OCI-LY1 (cell line): ENCODE data around the gene KCNJ12.

ENCODE experiments used
- H2AFZ ChIP-seq: fragments of 200-600 bp; sonication (generic), shearing (Covaris generic); 2 replicates; pipeline ENCODE4 v1.6.0; 2014; ENCODE audit warnings: antibody characterized with exemption, mild to moderate bottlenecking, low read length
- H3F3A ChIP-seq: fragments of 200-600 bp; sonication (generic), shearing (Covaris generic); 2 replicates; pipeline ENCODE4 v1.6.0; 2014; ENCODE audit warnings: mild to moderate bottlenecking, antibody characterized with exemption, low read length, moderate library complexity; ENCODE audit not compliant: insufficient read depth
- H3K27ac ChIP-seq: fragments of 200-600 bp; sonication (generic); 2 replicates; pipeline ENCODE4 v1.5.1; 2014; ENCODE audit warnings: low read length, mixed run types, mild to moderate bottlenecking, low read depth; ENCODE audit not compliant: poor library complexity, severe bottlenecking
- H3K27me3 ChIP-seq: fragments of 200-600 bp; sonication (generic); 2 replicates; pipeline ENCODE4 v1.6.0; 2014; ENCODE audit warnings: antibody characterized with exemption, mild to moderate bottlenecking, low read length, moderate library complexity; ENCODE audit not compliant: insufficient read depth
- H3K36me3 ChIP-seq: fragments of 200-600 bp; sonication (generic); 2 replicates; pipeline ENCODE4 v1.6.1; 2014; ENCODE audit warnings: mild to moderate bottlenecking, antibody characterized with exemption, low read length, moderate library complexity, mixed read lengths; ENCODE audit not compliant: insufficient read depth
- H3K4me1 ChIP-seq: fragments of 200-600 bp; sonication (generic); 2 replicates; pipeline ENCODE4 v1.5.1; 2014; ENCODE audit warnings: mild to moderate bottlenecking, low read length, moderate library complexity; ENCODE audit not compliant: insufficient read depth, severe bottlenecking
- H3K4me2 ChIP-seq: fragments of 200-600 bp; sonication (generic), shearing (Covaris generic); 2 replicates; pipeline ENCODE4 v1.6.1; 2014; ENCODE audit warnings: low read length
- H3K4me3 ChIP-seq: fragments of 200-600 bp; sonication (generic); 2 replicates; pipeline ENCODE4 v1.5.1; 2014; ENCODE audit warnings: low read length, low read depth, mild to moderate bottlenecking, mixed read lengths; ENCODE audit not compliant: poor library complexity, severe bottlenecking
- H3K79me2 ChIP-seq: fragments of 200-600 bp; shearing (Covaris generic); 2 replicates; pipeline ENCODE4 v1.6.1; 2016; ENCODE audit warnings: mixed run types, low read length, mixed read lengths; ENCODE audit not compliant: insufficient read depth
- H3K9ac ChIP-seq: fragments of 200-600 bp; sonication (generic), shearing (Covaris generic); 2 replicates; pipeline ENCODE4 v1.6.1; 2014; ENCODE audit warnings: mild to moderate bottlenecking, low read length, mixed read lengths
- H3K9me2 ChIP-seq: fragments of 200-600 bp; sonication (generic), shearing (Covaris generic); 2 replicates; pipeline ENCODE4 v1.6.1; 2014; ENCODE audit warnings: low read depth, mild to moderate bottlenecking, low read length, mixed read lengths
- H3K9me3 ChIP-seq: fragments of 200-600 bp; shearing (Covaris generic); 2 replicates; pipeline ENCODE4 v1.6.1; 2014; ENCODE audit warnings: low read length, mixed read lengths
- H4K20me1 ChIP-seq: fragments of 200-600 bp; sonication (generic), shearing (Covaris generic); 2 replicates; pipeline ENCODE4 v1.6.0; 2016; ENCODE audit warnings: mild to moderate bottlenecking, low read length; ENCODE audit not compliant: insufficient read depth
- CTCF ChIP-seq: fragments of 200-600 bp; sonication (generic), shearing (Covaris generic); IDR thresholded peaks from 2 replicates; pipeline ENCODE4 v1.5.1; 2017; ENCODE audit warnings: mild to moderate bottlenecking, antibody characterized with exemption, low read length, moderate library complexity, mixed read lengths
- EZH2 ChIP-seq: fragments of 200-600 bp; sonication (generic), shearing (Covaris generic); IDR thresholded peaks from 2 replicates; pipeline ENCODE4 v1.8.0; 2017; ENCODE audit warnings: borderline replicate concordance, mixed run types, mild to moderate bottlenecking, antibody characterized with exemption, low read length, moderate library complexity, mixed read lengths

KCNJ12 gene

DNA sequence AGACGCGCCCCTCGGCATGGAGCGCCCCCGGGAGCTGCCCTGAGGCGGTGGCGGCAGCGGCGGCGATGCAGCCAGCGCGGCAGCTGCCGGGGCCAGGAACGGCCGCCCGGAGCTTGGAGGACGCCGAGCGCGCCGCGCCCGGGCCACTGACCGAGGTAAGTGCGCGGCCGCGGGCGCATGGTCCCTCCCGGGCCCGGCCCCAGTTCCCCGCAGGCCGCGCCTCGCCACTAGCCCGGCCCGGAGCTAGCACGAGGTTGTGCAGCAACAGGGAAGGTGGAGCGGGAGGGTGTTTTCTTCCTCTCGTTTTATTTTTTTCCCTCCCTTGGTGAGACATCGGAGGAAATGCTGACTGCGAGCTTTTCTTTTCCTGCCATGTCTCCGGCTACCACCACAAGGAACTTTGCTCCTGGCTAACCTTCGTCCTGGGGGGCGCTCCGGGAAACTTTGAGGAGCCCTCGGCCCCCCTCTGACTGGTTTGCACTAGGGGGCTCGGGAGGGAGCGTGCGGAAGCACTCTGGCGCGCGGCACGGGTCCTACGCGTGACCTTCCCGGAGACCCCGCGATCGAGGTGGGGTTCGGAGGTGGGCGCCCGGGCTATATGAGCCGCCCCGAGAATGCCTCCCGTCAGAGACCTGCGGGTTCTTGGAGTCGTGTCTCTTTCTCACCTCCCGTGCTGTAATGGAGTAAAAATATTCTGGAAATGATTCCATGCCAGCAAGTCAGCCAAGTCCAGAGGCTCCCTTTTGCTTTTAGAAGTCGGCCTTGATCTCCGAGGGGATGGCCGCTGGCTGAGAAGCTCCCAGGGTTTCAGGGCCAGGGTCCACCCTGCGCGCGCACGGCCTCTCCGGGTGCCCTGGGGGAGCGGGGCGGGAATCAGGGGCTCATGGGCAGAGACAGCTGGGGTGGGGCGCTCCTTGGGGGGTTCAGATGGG is 868 bp downstream of the KCNJ12 start:
- no peak overlapping the region for H2AFZ ChIP-seq
- no peaks in the 10 kb centered on the region for H3K36me3 ChIP-seq
- no peak overlapping the region for H3K4me3 ChIP-seq
- no peaks in the 10 kb centered on the region for H3K9me2 ChIP-seq
- no peaks in the 10 kb centered on the region for H3K79me2 ChIP-seq
- H3K4me2 ChIP-seq = no peak overlapping the region
- no peak for TF ChIP-seq CTCF
- no peak for TF ChIP-seq EZH2
- no peaks in the 10 kb centered on the region for H3K9me3 ChIP-seq
- H4K20me1 ChIP-seq = no peaks in the 10 kb centered on the region
- H3K4me1 ChIP-seq = no peaks in the 10 kb centered on the region
- H3K27ac ChIP-seq = no peak overlapping the region
- H3K27me3 ChIP-seq = no peaks in the 10 kb centered on the region
- H3F3A ChIP-seq = no peaks in the 10 kb centered on the region
- H3K9ac ChIP-seq = no peak overlapping the region

- Histone ChIP-seq H2AFZ (no peak overlapping the region), H3K4me2 (no peak overlapping the region), H3K27me3 (no peaks in the 10 kb centered on the region), H3K9ac (no peak overlapping the region), H3K4me1 (no peaks in the 10 kb centered on the region), H3K9me3 (no peaks in the 10 kb centered on the region), H3K79me2 (no peaks in the 10 kb centered on the region), H3F3A (no peaks in the 10 kb centered on the region), H3K27ac (no peak overlapping the region), H3K4me3 (no peak overlapping the region), H3K9me2 (no peaks in the 10 kb centered on the region), H3K36me3 (no peaks in the 10 kb centered on the region), H4K20me1 (no peaks in the 10 kb centered on the region)
- no peak for TF ChIP-seq CTCF
- TF ChIP-seq EZH2 = no peak
Observed at GRCh38 chr17:21377705-21378396, 1.7 kb downstream of the KCNJ12 start.

DNA sequence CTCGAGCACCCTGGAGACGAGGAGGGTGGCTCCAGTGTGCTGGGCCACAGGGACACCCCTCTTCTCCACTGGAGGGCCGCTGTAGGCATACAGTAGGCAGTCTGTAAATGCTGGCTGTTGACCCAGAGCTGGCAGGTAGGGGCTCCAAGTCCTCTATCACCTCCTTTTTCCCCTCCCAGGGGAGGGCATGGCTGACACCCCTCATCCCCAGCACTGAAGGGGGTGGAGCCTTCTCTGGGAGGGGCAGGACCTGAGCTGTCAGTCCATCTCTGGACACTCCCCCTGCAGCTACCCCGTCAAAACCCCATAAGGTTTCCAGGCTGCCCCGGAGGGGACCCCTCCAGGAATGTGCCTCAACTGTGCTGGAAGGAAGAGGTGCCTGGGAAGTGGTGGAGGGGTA is 2.4 kb downstream of the KCNJ12 start:
- H3K36me3 ChIP-seq = no peaks in the 10 kb centered on the region
- TF ChIP-seq CTCF = no peak
- no peak for TF ChIP-seq EZH2
- no peaks in the 10 kb centered on the region for H3K9me2 ChIP-seq
- H3K4me2 ChIP-seq = no peak overlapping the region
- no peaks in the 10 kb centered on the region for H3K4me1 ChIP-seq
- no peak overlapping the region for H3K9ac ChIP-seq
- H3K4me3 ChIP-seq = no peak overlapping the region
- H3K27ac ChIP-seq = no peak overlapping the region
- no peaks in the 10 kb centered on the region for H3K79me2 ChIP-seq
- no peaks in the 10 kb centered on the region for H3F3A ChIP-seq
- no peaks in the 10 kb centered on the region for H3K9me3 ChIP-seq
- H2AFZ ChIP-seq = no peak overlapping the region
- no peaks in the 10 kb centered on the region for H3K27me3 ChIP-seq
- H4K20me1 ChIP-seq = no peaks in the 10 kb centered on the region
